Measurements from ENCODE around the gene TRIM50. TPM values are rescaled to one million over a fixed set of nuclear protein-coding genes. Genes with fewer than 3 reads are reported as not detected.
"Not testable (repeated sequence)": the region's sequence is repeated elsewhere in the genome, so short reads cannot be mapped to it uniquely, and the experiment has no call there.

The TRIM50 gene
- total and polyA plus RNA-seq, 2 of the 13 experiments (the other 11 are each of a cell fraction or from before 2014, with no cell fraction given) = 4.2 to 24.5 TPM

DNA sequence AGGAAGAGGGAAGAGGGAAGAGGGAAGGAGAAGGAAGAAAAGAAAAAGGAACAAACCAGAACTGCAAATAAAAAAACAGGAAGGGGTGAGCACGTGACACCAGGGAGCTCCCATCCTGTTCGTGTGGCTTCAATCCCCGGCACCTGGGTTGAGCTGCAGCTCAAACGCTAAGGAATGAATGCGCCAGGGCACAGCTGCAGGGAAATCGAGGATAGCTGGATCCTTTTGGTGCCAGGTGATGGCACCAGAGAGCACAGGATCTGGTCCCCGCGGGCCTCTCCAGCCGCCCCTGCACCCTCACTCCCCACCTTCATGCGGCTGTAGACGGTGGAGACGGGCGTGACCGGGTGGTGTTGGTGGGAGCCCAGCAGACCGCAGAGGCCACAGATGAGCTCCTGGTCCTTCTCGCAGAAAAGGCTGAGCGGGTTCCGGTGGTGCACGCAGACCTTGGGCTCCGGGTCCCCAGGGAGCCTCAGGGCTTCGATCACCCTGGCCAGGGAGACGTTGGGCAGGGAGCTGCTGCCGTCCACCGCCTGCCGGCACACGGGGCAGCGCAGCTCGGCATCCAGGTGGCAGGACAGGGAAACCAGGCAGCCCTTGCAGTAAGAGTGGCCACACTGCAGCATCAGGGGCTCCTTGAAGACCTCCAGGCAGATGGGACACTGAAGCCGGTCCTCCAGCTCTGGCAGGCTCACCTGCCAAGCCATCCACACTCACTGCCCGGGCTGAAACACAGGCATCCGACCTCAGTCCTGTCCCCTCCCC is 3.6 kb downstream of the TRIM50 start (continued):
- TF ChIP-seq, protein P1, sequence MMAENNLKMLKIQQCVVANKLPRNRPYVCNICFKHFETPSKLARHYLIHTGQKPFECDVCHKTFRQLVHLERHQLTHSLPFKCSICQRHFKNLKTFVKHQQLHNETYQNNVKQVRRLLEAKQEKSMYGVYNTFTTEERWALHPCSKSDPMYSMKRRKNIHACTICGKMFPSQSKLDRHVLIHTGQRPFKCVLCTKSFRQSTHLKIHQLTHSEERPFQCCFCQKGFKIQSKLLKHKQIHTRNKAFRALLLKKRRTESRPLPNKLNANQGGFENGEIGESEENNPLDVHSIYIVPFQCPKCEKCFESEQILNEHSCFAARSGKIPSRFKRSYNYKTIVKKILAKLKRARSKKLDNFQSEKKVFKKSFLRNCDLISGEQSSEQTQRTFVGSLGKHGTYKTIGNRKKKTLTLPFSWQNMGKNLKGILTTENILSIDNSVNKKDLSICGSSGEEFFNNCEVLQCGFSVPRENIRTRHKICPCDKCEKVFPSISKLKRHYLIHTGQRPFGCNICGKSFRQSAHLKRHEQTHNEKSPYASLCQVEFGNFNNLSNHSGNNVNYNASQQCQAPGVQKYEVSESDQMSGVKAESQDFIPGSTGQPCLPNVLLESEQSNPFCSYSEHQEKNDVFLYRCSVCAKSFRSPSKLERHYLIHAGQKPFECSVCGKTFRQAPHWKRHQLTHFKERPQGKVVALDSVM (CRISPR knock-in tag; IDR thresholded peaks at IDR 0.05) = peak; percentile 68; the same call in 1 of the 2 replicates
- peak; percentile 61; the same call in 1 of the 2 replicates for TF ChIP-seq SAP130 (CRISPR knock-in tag; IDR thresholded peaks at IDR 0.05; ENCODE audit: low read depth)
- TF ChIP-seq ZNF777 (CRISPR knock-in tag; IDR thresholded peaks at IDR 0.05) = peak; percentile 74
- TF ChIP-seq, protein P2, sequence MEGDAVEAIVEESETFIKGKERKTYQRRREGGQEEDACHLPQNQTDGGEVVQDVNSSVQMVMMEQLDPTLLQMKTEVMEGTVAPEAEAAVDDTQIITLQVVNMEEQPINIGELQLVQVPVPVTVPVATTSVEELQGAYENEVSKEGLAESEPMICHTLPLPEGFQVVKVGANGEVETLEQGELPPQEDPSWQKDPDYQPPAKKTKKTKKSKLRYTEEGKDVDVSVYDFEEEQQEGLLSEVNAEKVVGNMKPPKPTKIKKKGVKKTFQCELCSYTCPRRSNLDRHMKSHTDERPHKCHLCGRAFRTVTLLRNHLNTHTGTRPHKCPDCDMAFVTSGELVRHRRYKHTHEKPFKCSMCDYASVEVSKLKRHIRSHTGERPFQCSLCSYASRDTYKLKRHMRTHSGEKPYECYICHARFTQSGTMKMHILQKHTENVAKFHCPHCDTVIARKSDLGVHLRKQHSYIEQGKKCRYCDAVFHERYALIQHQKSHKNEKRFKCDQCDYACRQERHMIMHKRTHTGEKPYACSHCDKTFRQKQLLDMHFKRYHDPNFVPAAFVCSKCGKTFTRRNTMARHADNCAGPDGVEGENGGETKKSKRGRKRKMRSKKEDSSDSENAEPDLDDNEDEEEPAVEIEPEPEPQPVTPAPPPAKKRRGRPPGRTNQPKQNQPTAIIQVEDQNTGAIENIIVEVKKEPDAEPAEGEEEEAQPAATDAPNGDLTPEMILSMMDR (CRISPR knock-in tag; IDR thresholded peaks at IDR 0.05) = peak; percentile 85
- peak; percentile 28; the same call in 1 of the 2 replicates for TF ChIP-seq ZNF263 (CRISPR knock-in tag; IDR thresholded peaks at IDR 0.05)
- peak; percentile 34; the same call in 1 of the 2 replicates for TF ChIP-seq ZFY (CRISPR knock-in tag; IDR thresholded peaks at IDR 0.05)
- 0 out of 2 replicates have a peak, but pooled peaks have one; percentile 21 for TF ChIP-seq MED1 (CRISPR knock-in tag; IDR thresholded peaks at IDR 0.05)
- peak; percentile 62; the same call in 1 of the 2 replicates for TF ChIP-seq IRF2 (CRISPR knock-in tag; IDR thresholded peaks at IDR 0.05)
- peak; percentile 26; the same call in 1 of the 2 replicates for TF ChIP-seq DMAP1 (CRISPR knock-in tag; IDR thresholded peaks at IDR 0.05)
- TF ChIP-seq, protein P3, sequence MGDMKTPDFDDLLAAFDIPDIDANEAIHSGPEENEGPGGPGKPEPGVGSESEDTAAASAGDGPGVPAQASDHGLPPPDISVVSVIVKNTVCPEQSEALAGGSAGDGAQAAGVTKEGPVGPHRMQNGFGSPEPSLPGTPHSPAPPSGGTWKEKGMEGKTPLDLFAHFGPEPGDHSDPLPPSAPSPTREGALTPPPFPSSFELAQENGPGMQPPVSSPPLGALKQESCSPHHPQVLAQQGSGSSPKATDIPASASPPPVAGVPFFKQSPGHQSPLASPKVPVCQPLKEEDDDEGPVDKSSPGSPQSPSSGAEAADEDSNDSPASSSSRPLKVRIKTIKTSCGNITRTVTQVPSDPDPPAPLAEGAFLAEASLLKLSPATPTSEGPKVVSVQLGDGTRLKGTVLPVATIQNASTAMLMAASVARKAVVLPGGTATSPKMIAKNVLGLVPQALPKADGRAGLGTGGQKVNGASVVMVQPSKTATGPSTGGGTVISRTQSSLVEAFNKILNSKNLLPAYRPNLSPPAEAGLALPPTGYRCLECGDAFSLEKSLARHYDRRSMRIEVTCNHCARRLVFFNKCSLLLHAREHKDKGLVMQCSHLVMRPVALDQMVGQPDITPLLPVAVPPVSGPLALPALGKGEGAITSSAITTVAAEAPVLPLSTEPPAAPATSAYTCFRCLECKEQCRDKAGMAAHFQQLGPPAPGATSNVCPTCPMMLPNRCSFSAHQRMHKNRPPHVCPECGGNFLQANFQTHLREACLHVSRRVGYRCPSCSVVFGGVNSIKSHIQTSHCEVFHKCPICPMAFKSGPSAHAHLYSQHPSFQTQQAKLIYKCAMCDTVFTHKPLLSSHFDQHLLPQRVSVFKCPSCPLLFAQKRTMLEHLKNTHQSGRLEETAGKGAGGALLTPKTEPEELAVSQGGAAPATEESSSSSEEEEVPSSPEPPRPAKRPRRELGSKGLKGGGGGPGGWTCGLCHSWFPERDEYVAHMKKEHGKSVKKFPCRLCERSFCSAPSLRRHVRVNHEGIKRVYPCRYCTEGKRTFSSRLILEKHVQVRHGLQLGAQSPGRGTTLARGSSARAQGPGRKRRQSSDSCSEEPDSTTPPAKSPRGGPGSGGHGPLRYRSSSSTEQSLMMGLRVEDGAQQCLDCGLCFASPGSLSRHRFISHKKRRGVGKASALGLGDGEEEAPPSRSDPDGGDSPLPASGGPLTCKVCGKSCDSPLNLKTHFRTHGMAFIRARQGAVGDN (CRISPR knock-in tag; IDR thresholded peaks at IDR 0.05) = peak; percentile 83
- TF ChIP-seq SOX6 (IDR thresholded peaks at IDR 0.05) = not testable (repeated sequence)
- peak; percentile 27; the same call in 1 of the 2 replicates for TF ChIP-seq SOX6 (CRISPR knock-in tag; IDR thresholded peaks at IDR 0.05)
- TF ChIP-seq PAWR (CRISPR knock-in tag; IDR thresholded peaks at IDR 0.05; ENCODE audit: borderline replicate concordance) = 0 out of 2 replicates have a peak, but pooled peaks have one; percentile 18
- 0 out of 2 replicates have a peak, but pooled peaks have one; percentile 45 for TF ChIP-seq SAFB2 (CRISPR knock-in tag; IDR thresholded peaks at IDR 0.05; ENCODE audit: borderline replicate concordance, low read depth)
- TF ChIP-seq ZMYM4 (CRISPR knock-in tag; IDR thresholded peaks at IDR 0.05) = 0 out of 2 replicates have a peak, but pooled peaks have one; percentile 24
- TF ChIP-seq UBTF (CRISPR knock-in tag; IDR thresholded peaks at IDR 0.05) = peak; percentile 64
- TF ChIP-seq ZBTB20 (CRISPR knock-in tag; IDR thresholded peaks at IDR 0.05; ENCODE audit: borderline replicate concordance, low read depth) = peak; percentile 40; the same call in 1 of the 2 replicates
- peak; percentile 57; the same call in 1 of the 2 replicates for TF ChIP-seq ZNF788 (CRISPR knock-in tag; IDR thresholded peaks at IDR 0.05; ENCODE audit: borderline replicate concordance)
- TF ChIP-seq ARNT2 (CRISPR knock-in tag; IDR thresholded peaks at IDR 0.05; ENCODE audit: low read depth) = peak; percentile 39; the same call in 1 of the 2 replicates
